IMR-90 (cell line): ENCODE measurements around the gene AMT. TPM values are rescaled to one million over a fixed set of nuclear protein-coding genes. Genes with fewer than 3 reads are reported as not detected.

ENCODE experiments used
- ATAC-seq: fragments of 200-7000 bp; cut with Tn5 transposase; 2 replicates; pipeline ENCODE4 v1.9.1; 2020; ENCODE audit warnings: low read depth, mild to moderate bottlenecking, moderate library complexity
- BruUV-seq: library from RNA; stranded (reverse); fragments of 400-500 nt; replicated peaks from 2 replicates; lab custom pipeline; 2021; lab: Mats Ljungman, UMichigan
- CTCF ChIA-PET: fragments of 300-600 bp; formaldehyde crosslinking; extraction: SDS; loops from one replicate; lab custom pipeline; 2021; ENCODE audit warnings: antibody characterized with exemption; lab: Yijun Ruan, JAX
- POLR2A ChIA-PET: fragments of 300-600 bp; sonication (Branson Sonifier 250); formaldehyde crosslinking; loops from one replicate; lab custom pipeline; 2022; ENCODE audit warnings: antibody characterized with exemption; ENCODE audit not compliant: unreplicated experiment; lab: Charles Lee
- DNase-seq: peaks from one replicate; pipeline ENCODE4 v3.0.0; 2013
- H2AFZ ChIP-seq: replicated peaks from 2 replicates; pipeline ENCODE3; 2013; ENCODE audit warnings: low read length, mild to moderate bottlenecking; ENCODE audit not compliant: poor library complexity
- H2AK5ac ChIP-seq: 2 replicates; pipeline ENCODE4 v1.6.1; 2013; ENCODE audit warnings: low read depth, low read length, inconsistent platforms
- H2AK9ac ChIP-seq: replicated peaks from 2 replicates; pipeline ENCODE3; 2013; ENCODE audit warnings: mild to moderate bottlenecking, low read depth, low read length, moderate library complexity; ENCODE audit not compliant: poor library complexity
- H2BK120ac ChIP-seq: 2 replicates; pipeline ENCODE4 v1.6.1; 2013; ENCODE audit warnings: low read depth, low read length, inconsistent platforms
- H2BK15ac ChIP-seq: 3 replicates; pipeline ENCODE4 v1.6.1; 2013; ENCODE audit warnings: low read depth, low read length, inconsistent platforms
- H2BK20ac ChIP-seq: 2 replicates; pipeline ENCODE4 v1.6.1; 2013; ENCODE audit warnings: low read depth, mild to moderate bottlenecking, inconsistent platforms, low read length, moderate library complexity
- H2BK5ac ChIP-seq: 2 replicates; pipeline ENCODE4 v1.6.1; 2013; ENCODE audit warnings: mild to moderate bottlenecking, low read depth, low read length, inconsistent platforms; ENCODE audit not compliant: poor library complexity, severe bottlenecking
- H3K14ac ChIP-seq: replicated peaks from 2 replicates; pipeline ENCODE4 v1.6.1; 2013; ENCODE audit warnings: low read depth, low read length, inconsistent platforms
- H3K18ac ChIP-seq: 2 replicates; pipeline ENCODE4 v1.6.1; 2013; ENCODE audit warnings: low read depth, low read length, control low read depth
- H3K23ac ChIP-seq: 2 replicates; pipeline ENCODE4 v1.6.1; 2013; ENCODE audit warnings: low read depth, low read length, inconsistent platforms
- H3K27ac ChIP-seq: 2 replicates; pipeline ENCODE4 v1.5.1; 2013; ENCODE audit warnings: mild to moderate bottlenecking, control low read depth, low read length; ENCODE audit not compliant: insufficient read depth
- H3K27me3 ChIP-seq: 2 replicates; pipeline ENCODE4 v1.6.1; 2013; ENCODE audit warnings: low read length; ENCODE audit not compliant: control insufficient read depth, insufficient read depth
- H3K36me3 ChIP-seq: 2 replicates; pipeline ENCODE4 v1.6.1; 2013; ENCODE audit warnings: low read length, mixed read lengths; ENCODE audit not compliant: control insufficient read depth, insufficient read depth
- H3K4ac ChIP-seq: 2 replicates; pipeline ENCODE4 v1.6.1; 2013; ENCODE audit warnings: low read depth, low read length, inconsistent platforms
- H3K4me1 ChIP-seq: 2 replicates; pipeline ENCODE4 v1.6.1; 2013; ENCODE audit warnings: low read length, mixed read lengths; ENCODE audit not compliant: control insufficient read depth, insufficient read depth
- H3K4me2 ChIP-seq: 2 replicates; pipeline ENCODE4 v1.6.1; 2013; ENCODE audit warnings: low read depth, mild to moderate bottlenecking, control low read depth, low read length, moderate library complexity
- H3K4me3 ChIP-seq: 2 replicates; pipeline ENCODE4 v1.5.1; 2013; ENCODE audit warnings: low read depth, mild to moderate bottlenecking, control low read depth, low read length, moderate library complexity; ENCODE audit not compliant: insufficient read depth
- H3K56ac ChIP-seq: 2 replicates; pipeline ENCODE4 v1.6.1; 2013; ENCODE audit warnings: low read length, inconsistent platforms; ENCODE audit not compliant: insufficient read depth; ENCODE audit errors: extremely low read depth
- H3K79me1 ChIP-seq, 2 experiments: 2 replicates each; pipeline ENCODE4 v1.6.1; 2013; ENCODE audit warnings: low read length in 2 of 2, inconsistent platforms in 1 of 2, low read depth in 1 of 2
- H3K9ac ChIP-seq: 2 replicates; pipeline ENCODE4 v1.6.1; 2013; ENCODE audit warnings: low read depth, low read length, control low read depth
- H3K9me1 ChIP-seq: 2 replicates; pipeline ENCODE4 v1.6.1; 2013; ENCODE audit warnings: low read length, inconsistent platforms; ENCODE audit not compliant: insufficient read depth
- H3K9me3 ChIP-seq: 2 replicates; pipeline ENCODE4 v1.6.1; 2013; ENCODE audit warnings: low read length; ENCODE audit not compliant: control insufficient read depth, insufficient read depth
- H4K20me1 ChIP-seq: 2 replicates; pipeline ENCODE4 v1.6.1; 2013; ENCODE audit warnings: low read length, inconsistent platforms; ENCODE audit not compliant: insufficient read depth
- H4K5ac ChIP-seq: 2 replicates; pipeline ENCODE4 v1.6.1; 2013; ENCODE audit warnings: mild to moderate bottlenecking, low read depth, low read length, control low read depth
- H4K8ac ChIP-seq, 2 experiments: 2 replicates each; pipeline ENCODE4 v1.6.1; 2013; ENCODE audit warnings: low read depth in 2 of 2, low read length in 2 of 2, control low read depth in 1 of 2, inconsistent platforms in 1 of 2
- H4K91ac ChIP-seq: 2 replicates; pipeline ENCODE4 v1.6.1; 2013; ENCODE audit warnings: low read depth, low read length, inconsistent platforms; ENCODE audit not compliant: insufficient read depth
- BHLHE40 ChIP-seq: fragments of 150-350 bp; IDR thresholded peaks from 2 replicates; pipeline ENCODE4 v1.6.1; 2016; ENCODE audit warnings: mild to moderate bottlenecking, low read depth, low read length
- CEBPB ChIP-seq: IDR thresholded peaks from 2 replicates; pipeline ENCODE4 v1.6.1; 2012; ENCODE audit warnings: low read depth, low read length, improper control_type of control experiment
- CHD1 ChIP-seq: IDR thresholded peaks from 2 replicates; pipeline ENCODE4 v1.6.1; 2012; ENCODE audit warnings: low read depth, low read length, improper control_type of control experiment
- CTCF ChIP-seq: conservative IDR thresholded peaks from 2 replicates; pipeline ENCODE4 v1.5.1; 2012; ENCODE audit warnings: mild to moderate bottlenecking, low read depth, low read length, improper control_type of control experiment
- FOS ChIP-seq: fragments of 150-350 bp; IDR thresholded peaks from 2 replicates; pipeline ENCODE4 v1.6.1; 2016; ENCODE audit warnings: low read depth, low read length
- MAFK ChIP-seq: IDR thresholded peaks from 2 replicates; pipeline ENCODE4 v1.6.1; 2012; ENCODE audit warnings: low read depth, low read length, improper control_type of control experiment
- MAZ ChIP-seq: IDR thresholded peaks from 2 replicates; pipeline ENCODE4 v1.6.1; 2012; ENCODE audit warnings: low read depth, mild to moderate bottlenecking, low read length, improper control_type of control experiment, moderate library complexity, borderline replicate concordance
- MXI1 ChIP-seq: IDR thresholded peaks from 2 replicates; pipeline ENCODE4 v1.6.1; 2012; ENCODE audit warnings: low read depth, mild to moderate bottlenecking, low read length, moderate library complexity, borderline replicate concordance
- NFE2L2 ChIP-seq: fragments of 150-350 bp; IDR thresholded peaks from 2 replicates; pipeline ENCODE4 v1.6.1; 2016; ENCODE audit warnings: low read depth, mild to moderate bottlenecking, low read length
- POLR2A ChIP-seq: IDR thresholded peaks from 2 replicates; pipeline ENCODE4 v1.6.1; 2012; ENCODE audit warnings: mild to moderate bottlenecking, low read depth, low read length
- RAD21 ChIP-seq: IDR thresholded peaks from 2 replicates; pipeline ENCODE4 v1.6.1; 2012; ENCODE audit warnings: low read length, improper control_type of control experiment
- RCOR1 ChIP-seq: IDR thresholded peaks from 2 replicates; pipeline ENCODE4 v1.6.1; 2012; ENCODE audit warnings: mild to moderate bottlenecking, low read length, improper control_type of control experiment; ENCODE audit not compliant: insufficient replicate concordance
- SMC3 ChIP-seq: fragments of 150-350 bp; IDR thresholded peaks from 2 replicates; pipeline ENCODE4 v1.6.1; 2016; ENCODE audit warnings: low read depth, mild to moderate bottlenecking, antibody characterized with exemption, low read length, moderate library complexity
- USF2 ChIP-seq: fragments of 150-350 bp; IDR thresholded peaks from 2 replicates; pipeline ENCODE4 v1.6.1; 2017; ENCODE audit warnings: mild to moderate bottlenecking, antibody characterized with exemption, low read length, low read depth
- whole genome bisulfite sequencing, 2 experiments: methylation state at CpG; one replicate each; pipeline versions ENCODE4 v1.1.5 to v1.1.7; 2013; ENCODE audit warnings: missing lambda C conversion rate in 2 of 2; ENCODE audit not compliant: insufficient read length in 1 of 2; ENCODE audit errors: extremely low coverage in 2 of 2; 5-methylcytosine and 5-hydroxymethylcytosine counted together
- dilution Hi-C: fragments of 300-500 bp; cut with HindIII; formaldehyde crosslinking; loops from one replicate; pipeline ENCODE4 v1.14.3; 2018; ENCODE audit warnings: low sequenced_read_pairs; ENCODE audit not compliant: unreplicated experiment
- in situ Hi-C: fragments of 300-500 bp; cut with MboI; formaldehyde crosslinking; loops from 3 replicates; pipeline ENCODE4 v1.14.3; 2019; ENCODE audit warnings: low sequenced_read_pairs, inconsistent platforms, mixed read lengths
- intact Hi-C: fragments of 100-400 bp; cut with micrococcal nuclease; formaldehyde crosslinking; loops from 2 replicates; pipeline ENCODE4 v1.10.0; 2022
- polyA plus RNA-seq, 3 experiments: library from polyadenylated mRNA; depleted of rRNA; stranded (reverse); fragments of >200 nt; gene quantifications; 2 replicates each; pipeline ENCODE4 v1.2.3, GENCODE V29; 2012; ENCODE audit warnings: low replicate concordance in 1 of 3
- total RNA-seq: library from RNA; depleted of rRNA; stranded (reverse); fragments of >200 nt; gene quantifications from 2 replicates; pipeline ENCODE4 v1.2.3, GENCODE V29; 2012

AMT gene
- total and polyA plus RNA-seq, 2 of the 4 experiments (the other 2 are of a cell fraction): 0.36 to 5.5 TPM

- no peak for TF ChIP-seq MXI1
- TF ChIP-seq CEBPB: no peak
- TF ChIP-seq RAD21: no peak
- TF ChIP-seq NFE2L2: no peak
- TF ChIP-seq CHD1: no peak
- TF ChIP-seq MAFK: no peak
- no peak for TF ChIP-seq CTCF
- TF ChIP-seq FOS: no peak
- no peak for TF ChIP-seq BHLHE40
- TF ChIP-seq RCOR1: no peak
- TF ChIP-seq POLR2A: no peak
- no peak for TF ChIP-seq SMC3
- TF ChIP-seq USF2: no peak
- TF ChIP-seq MAZ: no peak
- Histone ChIP-seq H3K4ac (peak overlapping the region; percentile 63; the same call in 1 of the 2 replicates), H3K56ac (no peak overlapping the region), H2BK5ac (peak overlapping the region; percentile 8), H3K4me3 (no peak overlapping the region), H3K36me3 (peaks cover 28% of the 10 kb centered on the region), H3K9me1 (peaks cover 46% of the 10 kb centered on the region), H4K20me1 (peaks cover 9% of the 10 kb centered on the region), H3K4me1 (peaks cover 22% of the 10 kb centered on the region), H3K14ac (peak overlapping the region; percentile 12; the same call in 1 of the 2 replicates), H4K91ac (no peak overlapping the region), H2AFZ (peak overlapping the region; percentile 9), H4K5ac (peak overlapping the region; percentile 42; the same call in 1 of the 2 replicates), H3K9ac (no peak overlapping the region), H3K23ac (no peak overlapping the region), H3K18ac (no peak overlapping the region), H3K9me3 (no peaks in the 10 kb centered on the region), H2BK120ac (peak overlapping the region; percentile 42), H3K79me1 (peaks cover 4 to 47% of the 10 kb centered on the region in 2 experiments; a peak in 3 of 4 replicates), H4K8ac (peak overlapping the region in 1 of 2 experiments; percentile 14; a peak in 1 of 4 replicates), H2AK9ac (peak overlapping the region; percentile 19), H2BK20ac (0 out of 2 replicates have a peak overlapping the region, but pooled peaks have one; percentile 21), H3K27ac (no peak overlapping the region), H2AK5ac (peak overlapping the region; percentile 83), H2BK15ac (peak overlapping the region; percentile 17; the same call in 1 of the 3 replicates), H3K4me2 (no peak overlapping the region), H3K27me3 (no peaks in the 10 kb centered on the region)
- ChIA-PET POLR2A (no interaction called here), CTCF (no interaction called here)
- WGBS, 2 experiments: 57% methylated on average over 9 of the region's 14 CpGs; no CpG with 5 or more reads in 1 of the 2 experiments
- no peak for ATAC-seq
- no peak for DNase-seq
- intact Hi-C loops: no loop called here
- no TSS peak for BruUV-seq
- in situ Hi-C loops: no loop called here
- dilution Hi-C loops: no loop called here
Measured at GRCh38 chr3:49421890-49422378, 339 bp downstream of the AMT start.
